WTC11 (cell line): Measurements from ENCODE around the gene ADAMTS2. TPM values are rescaled to one million over a fixed set of nuclear protein-coding genes. Genes with fewer than 3 reads are reported as not detected.

Experiments
- ATAC-seq: fragments of 200-7000 bp; cut with Tn5 transposase; 2 replicates; pipeline ENCODE4 v1.10.0; 2021; ENCODE audit warnings: mild to moderate bottlenecking, moderate library complexity
- CTCF ChIA-PET: fragments of 300-600 bp; sonication (Branson Sonifier 250); formaldehyde crosslinking; loops from one replicate; lab custom pipeline; 2021; ENCODE audit warnings: antibody characterized with exemption; lab: Charles Lee
- POLR2A ChIA-PET: fragments of 350-600 bp; sonication (Branson Sonifier 250); formaldehyde crosslinking; loops from one replicate; lab custom pipeline; 2021; ENCODE audit warnings: antibody characterized with exemption; lab: Charles Lee
- DNase-seq: peaks from one replicate; pipeline ENCODE4 v3.0.0; 2021; ENCODE audit warnings: low spot score
- H3K27ac Mint-ChIP-seq: 2 replicates; pipeline ENCODE4 v1.8.0; 2021; ENCODE audit warnings: mixed read lengths
- H3K27me3 Mint-ChIP-seq: 2 replicates; pipeline ENCODE4 v1.8.0; 2021; ENCODE audit warnings: low read depth, mild to moderate bottlenecking, moderate library complexity, mixed read lengths
- H3K36me3 Mint-ChIP-seq: 2 replicates; pipeline ENCODE4 v1.8.0; 2021; ENCODE audit warnings: mixed read lengths
- H3K4me1 Mint-ChIP-seq: 2 replicates; pipeline ENCODE4 v1.8.0; 2022; ENCODE audit warnings: mixed read lengths
- H3K4me3 Mint-ChIP-seq: 2 replicates; pipeline ENCODE4 v1.8.0; 2021; ENCODE audit warnings: mild to moderate bottlenecking, moderate library complexity, mixed read lengths
- H3K9me3 Mint-ChIP-seq: 2 replicates; pipeline ENCODE4 v1.8.0; 2021; ENCODE audit warnings: mixed read lengths
- CBFB ChIP-seq: sonication (generic); formaldehyde crosslinking; IDR thresholded peaks from 2 replicates; pipeline ENCODE4 v1.8.1; 2022; ENCODE audit warnings: mild to moderate bottlenecking, low read depth, missing genetic modification reagents
- EMX1 ChIP-seq: fragments of 250-450 bp; sonication (Bioruptor Pico); IDR thresholded peaks from 2 replicates; pipeline ENCODE4 v1.8.0; 2021; ENCODE audit warnings: mild to moderate bottlenecking
- ETV6 ChIP-seq: sonication (generic); formaldehyde crosslinking; IDR thresholded peaks from 2 replicates; pipeline ENCODE4 v1.8.1; 2022; ENCODE audit warnings: mild to moderate bottlenecking, missing genetic modification reagents
- GABPB1 ChIP-seq: sonication (generic); formaldehyde crosslinking; IDR thresholded peaks from 2 replicates; pipeline ENCODE4 v1.8.1; 2023; ENCODE audit warnings: mild to moderate bottlenecking, missing genetic modification reagents
- NFE2L1 ChIP-seq: sonication (generic); formaldehyde crosslinking; IDR thresholded peaks from 2 replicates; pipeline ENCODE4 v1.8.1; 2023; ENCODE audit warnings: missing genetic modification reagents
- NR1H2 ChIP-seq: sonication (generic); formaldehyde crosslinking; IDR thresholded peaks from 2 replicates; pipeline ENCODE4 v1.9.0; 2021; ENCODE audit warnings: mild to moderate bottlenecking, moderate library complexity, missing genetic modification reagents
- PRRX2 ChIP-seq: fragments of 250-450 bp; sonication (Bioruptor Pico); IDR thresholded peaks from 2 replicates; pipeline ENCODE4 v1.8.0; 2021; ENCODE audit warnings: mild to moderate bottlenecking
- RELA ChIP-seq: sonication (generic); formaldehyde crosslinking; IDR thresholded peaks from 2 replicates; pipeline ENCODE4 v1.8.1; 2022; ENCODE audit warnings: missing genetic modification reagents, mild to moderate bottlenecking, borderline replicate concordance
- TEAD4 ChIP-seq: sonication (generic); formaldehyde crosslinking; IDR thresholded peaks from 2 replicates; pipeline ENCODE4 v1.8.0; 2022; ENCODE audit warnings: mild to moderate bottlenecking, missing genetic modification reagents
- ZNF121 ChIP-seq: sonication (generic); formaldehyde crosslinking; IDR thresholded peaks from 2 replicates; pipeline ENCODE4 v1.8.0; 2023; ENCODE audit warnings: missing genetic modification reagents
- ZNF219 ChIP-seq: sonication (generic); formaldehyde crosslinking; IDR thresholded peaks from 2 replicates; pipeline ENCODE4 v1.8.0; 2023; ENCODE audit warnings: missing genetic modification reagents, mild to moderate bottlenecking, borderline replicate concordance
- ZNF232 ChIP-seq: sonication (generic); formaldehyde crosslinking; IDR thresholded peaks from 2 replicates; pipeline ENCODE4 v1.8.0; 2022; ENCODE audit warnings: mild to moderate bottlenecking, missing genetic modification reagents
- total RNA-seq: library from RNA; stranded (reverse); gene quantifications from 3 replicates; pipeline ENCODE4 v1.2.3, GENCODE V29; 2021
- TF ChIP-seq, protein P1 (sequence below): fragments of 250-450 bp; sonication (Bioruptor Pico); IDR thresholded peaks from 2 replicates; pipeline ENCODE4 v2.1.2; 2022; ENCODE audit warnings: mild to moderate bottlenecking, moderate library complexity
- TF ChIP-seq, protein P2 (sequence below): sonication (generic); formaldehyde crosslinking; IDR thresholded peaks from 2 replicates; pipeline ENCODE4 v1.8.1; 2022; ENCODE audit warnings: low read depth, missing genetic modification reagents, borderline replicate concordance
- TF ChIP-seq, protein P3 (sequence below): fragments of 250-450 bp; sonication (Bioruptor Pico); IDR thresholded peaks from 2 replicates; pipeline ENCODE4 v1.9.0; 2021; ENCODE audit warnings: mild to moderate bottlenecking
- TF ChIP-seq, protein P4 (sequence below): sonication (generic); formaldehyde crosslinking; IDR thresholded peaks from 2 replicates; pipeline ENCODE4 v1.8.0; 2022; ENCODE audit warnings: mild to moderate bottlenecking, missing genetic modification reagents
- TF ChIP-seq, protein P5 (sequence below): fragments of 250-450 bp; sonication (Bioruptor Pico); IDR thresholded peaks from 2 replicates; pipeline ENCODE4 v1.9.0; 2021; ENCODE audit warnings: mild to moderate bottlenecking, borderline replicate concordance
- TF ChIP-seq, protein P6 (sequence below): sonication (generic); formaldehyde crosslinking; IDR thresholded peaks from 2 replicates; pipeline ENCODE4 v1.8.1; 2022; ENCODE audit warnings: low read depth, mild to moderate bottlenecking, moderate library complexity, missing genetic modification reagents, borderline replicate concordance
- TF ChIP-seq, protein P7 (sequence below): sonication (generic); formaldehyde crosslinking; IDR thresholded peaks from 2 replicates; pipeline ENCODE4 v1.8.1; 2023; ENCODE audit warnings: mild to moderate bottlenecking, missing genetic modification reagents, moderate library complexity

Gene ADAMTS2
- total RNA-seq, 1 experiment from 2014 or later, result 11.2 TPM

DNA sequence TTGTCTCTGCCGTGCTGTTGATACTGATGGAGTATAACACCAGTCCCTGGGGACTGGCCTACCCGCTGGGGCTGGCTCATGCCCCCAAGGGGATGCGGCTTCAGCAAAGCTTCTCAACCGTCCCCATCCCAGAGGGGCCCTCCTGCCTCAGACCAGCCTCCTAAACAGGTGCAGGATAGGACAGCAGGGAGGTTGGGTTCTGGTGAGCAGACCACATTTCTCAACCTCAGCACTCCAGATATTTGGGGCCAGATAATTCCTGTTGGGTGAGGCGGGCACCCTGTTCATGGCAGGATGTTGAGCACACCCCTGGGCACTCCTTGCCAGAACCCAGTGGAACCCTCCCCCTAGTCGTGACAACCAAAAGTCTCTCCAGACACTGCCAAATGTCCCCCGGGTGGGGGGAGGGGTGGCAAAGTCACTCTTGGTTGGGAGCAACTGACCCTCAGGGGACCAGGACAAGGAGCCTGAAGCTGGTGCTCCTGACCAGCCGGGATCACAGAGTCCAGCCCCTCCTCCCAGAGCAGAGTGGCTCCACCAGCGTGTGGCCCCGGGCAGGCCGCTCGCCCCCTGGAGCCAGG is 177.3 kb downstream of the ADAMTS2 start:
- Mint-ChIP-seq H3K4me3 (no peak overlapping the region), H3K27me3 (no peaks in the 10 kb centered on the region; the same call in 1 of the 2 replicates), H3K36me3 (peaks cover 8% of the 10 kb centered on the region; the same call in 1 of the 2 replicates), H3K4me1 (no peaks in the 10 kb centered on the region), H3K27ac (no peak overlapping the region), H3K9me3 (peaks cover 12% of the 10 kb centered on the region)
- TF ChIP-seq TEAD4 (CRISPR knock-in tag) (no peak), NFE2L1 (CRISPR knock-in tag) (no peak), GABPB1 (CRISPR knock-in tag) (no peak), RELA (no peak), ZNF232 (no peak), ETV6 (CRISPR knock-in tag) (no peak), PRRX2 (CRISPR knock-in tag) (no peak), ZNF219 (CRISPR knock-in tag) (no peak), ZNF121 (CRISPR knock-in tag) (no peak), CBFB (CRISPR knock-in tag) (no peak), EMX1 (CRISPR knock-in tag) (no peak), NR1H2 (no peak)
- TF ChIP-seq, protein P1, sequence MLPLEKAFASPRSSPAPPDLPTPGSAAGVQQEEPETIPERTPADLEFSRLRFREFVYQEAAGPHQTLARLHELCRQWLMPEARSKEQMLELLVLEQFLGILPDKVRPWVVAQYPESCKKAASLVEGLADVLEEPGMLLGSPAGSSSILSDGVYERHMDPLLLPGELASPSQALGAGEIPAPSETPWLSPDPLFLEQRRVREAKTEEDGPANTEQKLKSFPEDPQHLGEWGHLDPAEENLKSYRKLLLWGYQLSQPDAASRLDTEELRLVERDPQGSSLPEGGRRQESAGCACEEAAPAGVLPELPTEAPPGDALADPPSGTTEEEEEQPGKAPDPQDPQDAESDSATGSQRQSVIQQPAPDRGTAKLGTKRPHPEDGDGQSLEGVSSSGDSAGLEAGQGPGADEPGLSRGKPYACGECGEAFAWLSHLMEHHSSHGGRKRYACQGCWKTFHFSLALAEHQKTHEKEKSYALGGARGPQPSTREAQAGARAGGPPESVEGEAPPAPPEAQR, result no peak
- TF ChIP-seq, protein P2, sequence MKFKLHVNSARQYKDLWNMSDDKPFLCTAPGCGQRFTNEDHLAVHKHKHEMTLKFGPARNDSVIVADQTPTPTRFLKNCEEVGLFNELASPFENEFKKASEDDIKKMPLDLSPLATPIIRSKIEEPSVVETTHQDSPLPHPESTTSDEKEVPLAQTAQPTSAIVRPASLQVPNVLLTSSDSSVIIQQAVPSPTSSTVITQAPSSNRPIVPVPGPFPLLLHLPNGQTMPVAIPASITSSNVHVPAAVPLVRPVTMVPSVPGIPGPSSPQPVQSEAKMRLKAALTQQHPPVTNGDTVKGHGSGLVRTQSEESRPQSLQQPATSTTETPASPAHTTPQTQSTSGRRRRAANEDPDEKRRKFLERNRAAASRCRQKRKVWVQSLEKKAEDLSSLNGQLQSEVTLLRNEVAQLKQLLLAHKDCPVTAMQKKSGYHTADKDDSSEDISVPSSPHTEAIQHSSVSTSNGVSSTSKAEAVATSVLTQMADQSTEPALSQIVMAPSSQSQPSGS, result no peak
- TF ChIP-seq, protein P3, sequence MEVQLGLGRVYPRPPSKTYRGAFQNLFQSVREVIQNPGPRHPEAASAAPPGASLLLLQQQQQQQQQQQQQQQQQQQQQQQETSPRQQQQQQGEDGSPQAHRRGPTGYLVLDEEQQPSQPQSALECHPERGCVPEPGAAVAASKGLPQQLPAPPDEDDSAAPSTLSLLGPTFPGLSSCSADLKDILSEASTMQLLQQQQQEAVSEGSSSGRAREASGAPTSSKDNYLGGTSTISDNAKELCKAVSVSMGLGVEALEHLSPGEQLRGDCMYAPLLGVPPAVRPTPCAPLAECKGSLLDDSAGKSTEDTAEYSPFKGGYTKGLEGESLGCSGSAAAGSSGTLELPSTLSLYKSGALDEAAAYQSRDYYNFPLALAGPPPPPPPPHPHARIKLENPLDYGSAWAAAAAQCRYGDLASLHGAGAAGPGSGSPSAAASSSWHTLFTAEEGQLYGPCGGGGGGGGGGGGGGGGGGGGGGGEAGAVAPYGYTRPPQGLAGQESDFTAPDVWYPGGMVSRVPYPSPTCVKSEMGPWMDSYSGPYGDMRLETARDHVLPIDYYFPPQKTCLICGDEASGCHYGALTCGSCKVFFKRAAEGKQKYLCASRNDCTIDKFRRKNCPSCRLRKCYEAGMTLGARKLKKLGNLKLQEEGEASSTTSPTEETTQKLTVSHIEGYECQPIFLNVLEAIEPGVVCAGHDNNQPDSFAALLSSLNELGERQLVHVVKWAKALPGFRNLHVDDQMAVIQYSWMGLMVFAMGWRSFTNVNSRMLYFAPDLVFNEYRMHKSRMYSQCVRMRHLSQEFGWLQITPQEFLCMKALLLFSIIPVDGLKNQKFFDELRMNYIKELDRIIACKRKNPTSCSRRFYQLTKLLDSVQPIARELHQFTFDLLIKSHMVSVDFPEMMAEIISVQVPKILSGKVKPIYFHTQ (CRISPR knock-in tag), result no peak
- TF ChIP-seq, protein P4, sequence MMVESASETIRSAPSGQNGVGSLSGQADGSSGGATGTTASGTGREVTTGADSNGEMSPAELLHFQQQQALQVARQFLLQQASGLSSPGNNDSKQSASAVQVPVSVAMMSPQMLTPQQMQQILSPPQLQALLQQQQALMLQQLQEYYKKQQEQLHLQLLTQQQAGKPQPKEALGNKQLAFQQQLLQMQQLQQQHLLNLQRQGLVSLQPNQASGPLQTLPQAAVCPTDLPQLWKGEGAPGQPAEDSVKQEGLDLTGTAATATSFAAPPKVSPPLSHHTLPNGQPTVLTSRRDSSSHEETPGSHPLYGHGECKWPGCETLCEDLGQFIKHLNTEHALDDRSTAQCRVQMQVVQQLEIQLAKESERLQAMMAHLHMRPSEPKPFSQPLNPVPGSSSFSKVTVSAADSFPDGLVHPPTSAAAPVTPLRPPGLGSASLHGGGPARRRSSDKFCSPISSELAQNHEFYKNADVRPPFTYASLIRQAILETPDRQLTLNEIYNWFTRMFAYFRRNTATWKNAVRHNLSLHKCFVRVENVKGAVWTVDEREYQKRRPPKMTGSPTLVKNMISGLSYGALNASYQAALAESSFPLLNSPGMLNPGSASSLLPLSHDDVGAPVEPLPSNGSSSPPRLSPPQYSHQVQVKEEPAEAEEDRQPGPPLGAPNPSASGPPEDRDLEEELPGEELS (CRISPR knock-in tag), result no peak
- TF ChIP-seq, protein P5, sequence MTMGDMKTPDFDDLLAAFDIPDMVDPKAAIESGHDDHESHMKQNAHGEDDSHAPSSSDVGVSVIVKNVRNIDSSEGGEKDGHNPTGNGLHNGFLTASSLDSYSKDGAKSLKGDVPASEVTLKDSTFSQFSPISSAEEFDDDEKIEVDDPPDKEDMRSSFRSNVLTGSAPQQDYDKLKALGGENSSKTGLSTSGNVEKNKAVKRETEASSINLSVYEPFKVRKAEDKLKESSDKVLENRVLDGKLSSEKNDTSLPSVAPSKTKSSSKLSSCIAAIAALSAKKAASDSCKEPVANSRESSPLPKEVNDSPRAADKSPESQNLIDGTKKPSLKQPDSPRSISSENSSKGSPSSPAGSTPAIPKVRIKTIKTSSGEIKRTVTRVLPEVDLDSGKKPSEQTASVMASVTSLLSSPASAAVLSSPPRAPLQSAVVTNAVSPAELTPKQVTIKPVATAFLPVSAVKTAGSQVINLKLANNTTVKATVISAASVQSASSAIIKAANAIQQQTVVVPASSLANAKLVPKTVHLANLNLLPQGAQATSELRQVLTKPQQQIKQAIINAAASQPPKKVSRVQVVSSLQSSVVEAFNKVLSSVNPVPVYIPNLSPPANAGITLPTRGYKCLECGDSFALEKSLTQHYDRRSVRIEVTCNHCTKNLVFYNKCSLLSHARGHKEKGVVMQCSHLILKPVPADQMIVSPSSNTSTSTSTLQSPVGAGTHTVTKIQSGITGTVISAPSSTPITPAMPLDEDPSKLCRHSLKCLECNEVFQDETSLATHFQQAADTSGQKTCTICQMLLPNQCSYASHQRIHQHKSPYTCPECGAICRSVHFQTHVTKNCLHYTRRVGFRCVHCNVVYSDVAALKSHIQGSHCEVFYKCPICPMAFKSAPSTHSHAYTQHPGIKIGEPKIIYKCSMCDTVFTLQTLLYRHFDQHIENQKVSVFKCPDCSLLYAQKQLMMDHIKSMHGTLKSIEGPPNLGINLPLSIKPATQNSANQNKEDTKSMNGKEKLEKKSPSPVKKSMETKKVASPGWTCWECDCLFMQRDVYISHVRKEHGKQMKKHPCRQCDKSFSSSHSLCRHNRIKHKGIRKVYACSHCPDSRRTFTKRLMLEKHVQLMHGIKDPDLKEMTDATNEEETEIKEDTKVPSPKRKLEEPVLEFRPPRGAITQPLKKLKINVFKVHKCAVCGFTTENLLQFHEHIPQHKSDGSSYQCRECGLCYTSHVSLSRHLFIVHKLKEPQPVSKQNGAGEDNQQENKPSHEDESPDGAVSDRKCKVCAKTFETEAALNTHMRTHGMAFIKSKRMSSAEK (CRISPR knock-in tag), result no peak
- TF ChIP-seq, protein P6, sequence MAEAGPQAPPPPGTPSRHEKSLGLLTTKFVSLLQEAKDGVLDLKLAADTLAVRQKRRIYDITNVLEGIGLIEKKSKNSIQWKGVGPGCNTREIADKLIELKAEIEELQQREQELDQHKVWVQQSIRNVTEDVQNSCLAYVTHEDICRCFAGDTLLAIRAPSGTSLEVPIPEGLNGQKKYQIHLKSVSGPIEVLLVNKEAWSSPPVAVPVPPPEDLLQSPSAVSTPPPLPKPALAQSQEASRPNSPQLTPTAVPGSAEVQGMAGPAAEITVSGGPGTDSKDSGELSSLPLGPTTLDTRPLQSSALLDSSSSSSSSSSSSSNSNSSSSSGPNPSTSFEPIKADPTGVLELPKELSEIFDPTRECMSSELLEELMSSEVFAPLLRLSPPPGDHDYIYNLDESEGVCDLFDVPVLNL (CRISPR knock-in tag), result no peak
- TF ChIP-seq, protein P7, sequence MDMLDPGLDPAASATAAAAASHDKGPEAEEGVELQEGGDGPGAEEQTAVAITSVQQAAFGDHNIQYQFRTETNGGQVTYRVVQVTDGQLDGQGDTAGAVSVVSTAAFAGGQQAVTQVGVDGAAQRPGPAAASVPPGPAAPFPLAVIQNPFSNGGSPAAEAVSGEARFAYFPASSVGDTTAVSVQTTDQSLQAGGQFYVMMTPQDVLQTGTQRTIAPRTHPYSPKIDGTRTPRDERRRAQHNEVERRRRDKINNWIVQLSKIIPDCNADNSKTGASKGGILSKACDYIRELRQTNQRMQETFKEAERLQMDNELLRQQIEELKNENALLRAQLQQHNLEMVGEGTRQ (CRISPR knock-in tag), result no peak
- CTCF ChIA-PET, result interaction anchor here (0.5 to 3.5 kb wide), 8 partner anchors 11 to 302 kb away, joined by 3 to 38 read pairs (median 3); partner anchors contain the start of gene ZFP2
- POLR2A ChIA-PET, result interaction anchor here (1.4 kb wide), 1 partner anchor 108 kb away, joined by 3 read pairs; the partner anchor contains the start of gene ZNF354C
- DNase-seq, result no peak
- no peak for ATAC-seq
